ENCODE data around the gene LGALS12. TPM values are rescaled to one million over a fixed set of nuclear protein-coding genes. Genes with fewer than 3 reads are reported as not detected.

The LGALS12 gene
- total and polyA plus RNA-seq, 2 donors (not counting 1 experiment from before 2014, with no cell fraction given) = not detected

GRCh38 chr11:63501236-63501635 lies 4.6 kb upstream of the LGALS12 start:
- DNase-seq (ENCODE audit: low read depth in 2 of 2) = no peak
- Histone ChIP-seq H2AFZ (ENCODE audit: low read length) (no peak overlapping the region), H3K27ac (ENCODE audit: insufficient read depth, low read length) (no peak overlapping the region), H3K36me3 (ENCODE audit: control insufficient read depth, insufficient read depth, low read length) (no peaks in the 10 kb centered on the region), H3K79me2 (ENCODE audit: control insufficient read depth, insufficient read depth, low read length) (no peaks in the 10 kb centered on the region), H4K20me1 (ENCODE audit: control insufficient read depth, extremely low read depth, insufficient read depth, low read length) (no peaks in the 10 kb centered on the region), H3K9me3 (ENCODE audit: control insufficient read depth, insufficient read depth, low read depth, low read length) (no peaks in the 10 kb centered on the region), H3K4me3 (replicated peaks in 1 of 4; ENCODE audit: control extremely low read depth in 1 of 4, insufficient read depth in 1 of 4, low read depth in 3 of 4, low read length in 4 of 4) (no peak overlapping the region), H3K9ac (ENCODE audit: insufficient read depth, low read length) (no peak overlapping the region), H3K27me3 (ENCODE audit: control insufficient read depth, insufficient read depth, low read length) (peaks cover 3% of the 10 kb centered on the region), H3K4me1 (ENCODE audit: control insufficient read depth, extremely low read depth, insufficient read depth, low read length) (no peaks in the 10 kb centered on the region), H3K4me2 (ENCODE audit: extremely low read depth, insufficient read depth, low read length) (no peak overlapping the region)
- TF ChIP-seq EZH2 (IDR thresholded peaks at IDR 0.05; ENCODE audit: low read length, missing control alignments) = no peak
- TF ChIP-seq, protein P1, sequence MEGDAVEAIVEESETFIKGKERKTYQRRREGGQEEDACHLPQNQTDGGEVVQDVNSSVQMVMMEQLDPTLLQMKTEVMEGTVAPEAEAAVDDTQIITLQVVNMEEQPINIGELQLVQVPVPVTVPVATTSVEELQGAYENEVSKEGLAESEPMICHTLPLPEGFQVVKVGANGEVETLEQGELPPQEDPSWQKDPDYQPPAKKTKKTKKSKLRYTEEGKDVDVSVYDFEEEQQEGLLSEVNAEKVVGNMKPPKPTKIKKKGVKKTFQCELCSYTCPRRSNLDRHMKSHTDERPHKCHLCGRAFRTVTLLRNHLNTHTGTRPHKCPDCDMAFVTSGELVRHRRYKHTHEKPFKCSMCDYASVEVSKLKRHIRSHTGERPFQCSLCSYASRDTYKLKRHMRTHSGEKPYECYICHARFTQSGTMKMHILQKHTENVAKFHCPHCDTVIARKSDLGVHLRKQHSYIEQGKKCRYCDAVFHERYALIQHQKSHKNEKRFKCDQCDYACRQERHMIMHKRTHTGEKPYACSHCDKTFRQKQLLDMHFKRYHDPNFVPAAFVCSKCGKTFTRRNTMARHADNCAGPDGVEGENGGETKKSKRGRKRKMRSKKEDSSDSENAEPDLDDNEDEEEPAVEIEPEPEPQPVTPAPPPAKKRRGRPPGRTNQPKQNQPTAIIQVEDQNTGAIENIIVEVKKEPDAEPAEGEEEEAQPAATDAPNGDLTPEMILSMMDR (conservative IDR thresholded peaks at IDR 0.05 in 1 of 2, IDR thresholded peaks at IDR 0.05 in 1 of 2; ENCODE audit: low read depth in 1 of 2, low read length in 2 of 2) = no peak

- Histone ChIP-seq H2AFZ (ENCODE audit: low read length) (no peak overlapping the region), H3K27ac (ENCODE audit: insufficient read depth, low read length) (no peak overlapping the region), H3K36me3 (ENCODE audit: control insufficient read depth, insufficient read depth, low read length) (no peaks in the 10 kb centered on the region), H3K4me1 (ENCODE audit: control insufficient read depth, extremely low read depth, insufficient read depth, low read length) (no peaks in the 10 kb centered on the region), H3K27me3 (ENCODE audit: control insufficient read depth, insufficient read depth, low read length) (peaks cover 3% of the 10 kb centered on the region), H3K9ac (ENCODE audit: insufficient read depth, low read length) (no peak overlapping the region), H4K20me1 (ENCODE audit: control insufficient read depth, extremely low read depth, insufficient read depth, low read length) (no peaks in the 10 kb centered on the region), H3K4me2 (ENCODE audit: extremely low read depth, insufficient read depth, low read length) (no peak overlapping the region), H3K79me2 (ENCODE audit: control insufficient read depth, insufficient read depth, low read length) (no peaks in the 10 kb centered on the region), H3K4me3 (replicated peaks in 1 of 4; ENCODE audit: control extremely low read depth in 1 of 4, insufficient read depth in 1 of 4, low read depth in 3 of 4, low read length in 4 of 4) (no peak overlapping the region), H3K9me3 (ENCODE audit: control insufficient read depth, insufficient read depth, low read depth, low read length) (no peaks in the 10 kb centered on the region)
- DNase-seq (ENCODE audit: low read depth in 2 of 2) = no peak
- TF ChIP-seq EZH2 (IDR thresholded peaks at IDR 0.05; ENCODE audit: low read length, missing control alignments) = no peak
- TF ChIP-seq, protein P1 (conservative IDR thresholded peaks at IDR 0.05 in 1 of 2, IDR thresholded peaks at IDR 0.05 in 1 of 2; ENCODE audit: low read depth in 1 of 2, low read length in 2 of 2) = no peak
Measured at GRCh38 chr11:63502252-63502820, 3.5 kb upstream of the LGALS12 start.

- Histone ChIP-seq H3K27me3 (ENCODE audit: control insufficient read depth, insufficient read depth, low read length) (no peaks in the 10 kb centered on the region), H3K36me3 (ENCODE audit: control insufficient read depth, insufficient read depth, low read length) (no peaks in the 10 kb centered on the region), H3K4me3 (replicated peaks in 1 of 4; ENCODE audit: control extremely low read depth in 1 of 4, insufficient read depth in 1 of 4, low read depth in 3 of 4, low read length in 4 of 4) (no peak overlapping the region), H3K4me1 (ENCODE audit: control insufficient read depth, extremely low read depth, insufficient read depth, low read length) (no peaks in the 10 kb centered on the region), H3K27ac (ENCODE audit: insufficient read depth, low read length) (no peak overlapping the region), H2AFZ (ENCODE audit: low read length) (no peak overlapping the region), H4K20me1 (ENCODE audit: control insufficient read depth, extremely low read depth, insufficient read depth, low read length) (no peaks in the 10 kb centered on the region), H3K9me3 (ENCODE audit: control insufficient read depth, insufficient read depth, low read depth, low read length) (no peaks in the 10 kb centered on the region), H3K4me2 (ENCODE audit: extremely low read depth, insufficient read depth, low read length) (no peak overlapping the region), H3K79me2 (ENCODE audit: control insufficient read depth, insufficient read depth, low read length) (no peaks in the 10 kb centered on the region), H3K9ac (ENCODE audit: insufficient read depth, low read length) (no peak overlapping the region)
- DNase-seq (ENCODE audit: low read depth in 2 of 2) = no peak
- TF ChIP-seq, protein P1 (conservative IDR thresholded peaks at IDR 0.05 in 1 of 2, IDR thresholded peaks at IDR 0.05 in 1 of 2; ENCODE audit: low read depth in 1 of 2, low read length in 2 of 2) = no peak
- TF ChIP-seq EZH2 (IDR thresholded peaks at IDR 0.05; ENCODE audit: low read length, missing control alignments) = no peak
Measured at GRCh38 chr11:63503492-63503891, 2.4 kb upstream of the LGALS12 start.

Measured in fibroblast of lung (primary cell).